GM12872 (cell line): Measurements from ENCODE around the gene GPHN.

Source experiments
- TF ChIP-seq, protein P1 (sequence below): IDR thresholded peaks from 3 replicates; pipeline ENCODE4 v1.5.1; 2011; ENCODE audit warnings: low read depth, mild to moderate bottlenecking, low read length, moderate library complexity; ENCODE audit not compliant: insufficient read depth

GPHN gene

DNA sequence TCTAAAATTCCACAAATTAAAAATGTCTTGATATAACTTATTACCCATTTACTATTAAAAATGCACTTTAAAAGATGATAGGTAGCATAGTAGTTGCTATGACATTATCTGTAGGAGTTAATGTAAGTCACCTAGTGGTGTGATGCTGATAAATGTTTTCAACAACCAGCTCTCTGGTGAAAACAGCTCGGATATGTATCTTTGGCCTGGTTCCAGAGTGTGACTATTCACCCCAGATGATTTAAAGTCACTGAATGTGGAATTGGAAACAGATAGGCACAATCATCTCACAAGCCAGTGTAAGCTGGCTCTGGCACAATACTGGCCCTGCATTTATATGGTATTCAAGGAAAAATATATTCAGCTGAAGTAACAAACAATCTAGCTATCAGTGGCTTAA is 31.0 kb upstream of the GPHN start:
- TF ChIP-seq, protein P1, sequence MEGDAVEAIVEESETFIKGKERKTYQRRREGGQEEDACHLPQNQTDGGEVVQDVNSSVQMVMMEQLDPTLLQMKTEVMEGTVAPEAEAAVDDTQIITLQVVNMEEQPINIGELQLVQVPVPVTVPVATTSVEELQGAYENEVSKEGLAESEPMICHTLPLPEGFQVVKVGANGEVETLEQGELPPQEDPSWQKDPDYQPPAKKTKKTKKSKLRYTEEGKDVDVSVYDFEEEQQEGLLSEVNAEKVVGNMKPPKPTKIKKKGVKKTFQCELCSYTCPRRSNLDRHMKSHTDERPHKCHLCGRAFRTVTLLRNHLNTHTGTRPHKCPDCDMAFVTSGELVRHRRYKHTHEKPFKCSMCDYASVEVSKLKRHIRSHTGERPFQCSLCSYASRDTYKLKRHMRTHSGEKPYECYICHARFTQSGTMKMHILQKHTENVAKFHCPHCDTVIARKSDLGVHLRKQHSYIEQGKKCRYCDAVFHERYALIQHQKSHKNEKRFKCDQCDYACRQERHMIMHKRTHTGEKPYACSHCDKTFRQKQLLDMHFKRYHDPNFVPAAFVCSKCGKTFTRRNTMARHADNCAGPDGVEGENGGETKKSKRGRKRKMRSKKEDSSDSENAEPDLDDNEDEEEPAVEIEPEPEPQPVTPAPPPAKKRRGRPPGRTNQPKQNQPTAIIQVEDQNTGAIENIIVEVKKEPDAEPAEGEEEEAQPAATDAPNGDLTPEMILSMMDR, result no peak

DNA sequence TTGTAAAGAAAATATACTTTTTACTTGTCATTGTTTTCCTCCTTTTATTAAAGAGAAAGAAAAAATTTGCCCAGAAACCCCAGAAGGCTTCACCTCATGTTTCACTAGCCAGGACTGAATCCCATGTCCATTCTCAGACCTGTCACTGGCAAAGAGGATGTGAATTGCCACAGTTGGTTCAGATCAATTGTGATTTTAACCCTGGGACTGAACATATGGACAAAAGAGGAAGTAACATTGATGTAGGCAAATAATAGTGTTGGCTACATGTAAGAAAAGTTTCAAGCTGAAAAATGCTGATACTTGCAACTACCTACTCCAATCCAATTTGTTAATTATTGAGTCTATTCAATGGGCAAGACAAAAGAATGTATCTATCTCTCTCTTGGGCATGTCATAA is 30.4 kb upstream of the GPHN start:
- TF ChIP-seq, protein P1, result no peak

DNA sequence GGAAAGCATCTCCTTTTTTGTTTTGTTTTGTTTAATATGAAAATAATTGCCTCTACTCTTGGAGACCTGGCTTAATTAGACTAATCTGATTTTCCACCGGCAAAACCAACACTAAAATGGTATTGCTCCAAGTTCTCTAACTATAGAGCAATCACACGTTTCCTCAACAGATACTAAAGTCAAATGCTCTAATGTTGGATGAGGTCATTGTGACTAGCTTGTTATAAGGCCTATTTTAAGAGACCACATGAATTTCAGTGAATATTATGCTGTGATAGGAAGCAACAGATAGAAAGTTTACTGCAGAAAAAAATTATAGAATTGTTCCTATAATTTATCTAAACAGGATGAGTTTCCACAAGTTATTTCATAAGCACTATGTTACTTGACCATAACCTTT is 25.1 kb upstream of the GPHN start:
- TF ChIP-seq, protein P1, result no peak

DNA sequence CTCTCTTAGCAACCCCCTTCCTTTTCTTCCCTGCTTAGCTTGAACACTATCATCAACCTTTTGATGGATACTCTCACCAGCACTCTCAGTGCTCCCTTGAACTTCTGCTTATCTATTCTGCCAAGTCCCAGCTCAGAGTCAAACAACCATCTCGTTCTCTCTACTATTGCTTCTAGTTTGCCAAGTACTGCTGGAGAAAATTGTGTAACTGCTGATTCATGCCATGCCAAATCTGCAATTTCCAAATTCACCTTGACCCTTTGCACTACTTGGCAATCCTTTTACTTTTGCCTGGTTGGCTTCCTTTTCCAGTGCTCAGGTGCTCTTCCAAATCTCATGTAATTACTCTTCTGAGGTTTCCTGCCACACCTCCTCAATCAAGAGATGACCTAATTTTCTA is 24.6 kb upstream of the GPHN start:
- TF ChIP-seq, protein P1, result no peak

DNA sequence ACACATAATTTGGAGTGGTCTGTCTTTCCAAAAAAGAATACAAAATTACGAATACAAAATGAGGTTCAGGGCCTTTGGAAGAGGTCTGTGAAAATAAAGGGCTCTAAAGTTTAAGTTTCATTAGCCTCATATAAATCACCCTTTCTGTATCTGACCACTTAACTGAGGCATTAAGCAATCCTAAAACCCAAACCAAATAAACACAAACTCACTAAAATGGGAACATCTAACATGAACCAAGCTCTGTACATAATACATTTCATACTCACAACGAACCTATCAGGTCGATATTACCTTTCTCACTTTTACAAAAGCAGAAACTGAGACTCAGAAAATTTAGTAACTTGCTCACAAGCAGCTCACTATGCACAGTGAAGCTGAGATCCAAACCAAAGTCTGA is 22.9 kb upstream of the GPHN start:
- TF ChIP-seq, protein P1, result no peak

DNA sequence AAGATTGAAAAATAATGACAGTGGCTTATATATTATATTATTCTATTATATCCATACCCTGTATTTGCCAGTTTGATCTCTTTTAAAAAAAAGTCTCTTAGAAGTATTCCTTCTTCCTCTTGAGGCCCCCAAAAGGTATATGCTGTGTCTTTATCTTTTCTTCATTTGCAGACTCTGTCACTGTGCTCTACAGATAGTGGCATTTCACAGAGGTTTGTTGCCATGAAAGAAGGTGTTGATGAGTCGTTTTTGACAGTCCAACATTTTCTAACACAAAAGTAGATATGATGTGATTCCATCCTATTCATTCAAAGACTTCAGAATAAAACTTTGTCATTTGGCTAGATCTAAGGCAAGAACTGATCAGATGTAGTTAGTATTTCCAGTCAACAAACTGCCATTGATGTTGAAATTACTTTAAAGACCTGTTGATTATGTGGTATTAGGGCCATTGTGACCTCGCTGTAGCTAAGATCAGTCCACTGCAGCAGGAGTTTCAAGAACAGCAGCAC is 22.0 kb upstream of the GPHN start, which contains the start of gene CCDC196:
TSS of gene CCDC196 (plus strand) at position 462 of the 512 bp plus-strand sequence. CDS start 132 bp downstream, outside the sequence.
- TF ChIP-seq, protein P1, result no peak

DNA sequence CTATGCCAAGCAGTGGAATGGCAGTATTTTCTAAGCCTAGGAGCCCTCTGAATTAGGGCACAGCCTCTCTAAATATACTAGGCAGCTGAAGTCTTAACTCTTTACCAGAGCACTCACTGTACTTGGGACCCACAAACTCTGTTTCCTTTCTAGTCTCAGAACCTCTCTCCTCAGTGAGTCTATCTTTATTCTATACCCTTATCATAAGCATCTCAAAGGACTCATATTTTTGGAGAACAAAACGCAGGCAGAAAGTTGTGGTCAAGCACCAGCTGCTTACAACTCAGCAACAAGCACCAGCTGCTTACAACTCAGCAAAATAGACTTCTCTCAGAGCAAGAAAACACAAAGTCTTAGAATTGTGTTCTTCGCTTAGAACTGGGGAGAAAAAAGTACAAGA is 20.8 kb upstream of the GPHN start:
- TF ChIP-seq, protein P1, result no peak
